Measurements from ENCODE around the gene PHLDB1.

DNA sequence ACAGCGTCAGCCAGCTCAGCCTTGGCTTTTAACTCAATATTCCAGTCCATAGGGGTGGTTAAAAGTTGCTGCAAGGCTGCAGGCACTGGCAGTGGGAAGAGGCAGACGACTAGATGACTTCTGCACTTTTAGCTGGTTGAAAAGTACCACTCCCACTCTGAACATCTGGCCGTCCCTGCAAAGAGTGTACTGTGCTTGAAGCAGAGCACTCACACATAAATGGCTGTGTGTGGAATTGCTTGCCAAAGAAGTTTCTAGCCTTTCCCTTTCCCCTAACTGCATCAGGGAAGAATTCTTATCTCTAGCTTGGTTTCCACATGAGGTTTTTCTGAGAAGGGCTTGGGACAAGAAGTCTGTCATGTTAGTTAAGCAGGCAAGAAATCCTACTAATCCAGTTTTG, 5.1 kb upstream of the PHLDB1 start:
- TF ChIP-seq, protein P1, sequence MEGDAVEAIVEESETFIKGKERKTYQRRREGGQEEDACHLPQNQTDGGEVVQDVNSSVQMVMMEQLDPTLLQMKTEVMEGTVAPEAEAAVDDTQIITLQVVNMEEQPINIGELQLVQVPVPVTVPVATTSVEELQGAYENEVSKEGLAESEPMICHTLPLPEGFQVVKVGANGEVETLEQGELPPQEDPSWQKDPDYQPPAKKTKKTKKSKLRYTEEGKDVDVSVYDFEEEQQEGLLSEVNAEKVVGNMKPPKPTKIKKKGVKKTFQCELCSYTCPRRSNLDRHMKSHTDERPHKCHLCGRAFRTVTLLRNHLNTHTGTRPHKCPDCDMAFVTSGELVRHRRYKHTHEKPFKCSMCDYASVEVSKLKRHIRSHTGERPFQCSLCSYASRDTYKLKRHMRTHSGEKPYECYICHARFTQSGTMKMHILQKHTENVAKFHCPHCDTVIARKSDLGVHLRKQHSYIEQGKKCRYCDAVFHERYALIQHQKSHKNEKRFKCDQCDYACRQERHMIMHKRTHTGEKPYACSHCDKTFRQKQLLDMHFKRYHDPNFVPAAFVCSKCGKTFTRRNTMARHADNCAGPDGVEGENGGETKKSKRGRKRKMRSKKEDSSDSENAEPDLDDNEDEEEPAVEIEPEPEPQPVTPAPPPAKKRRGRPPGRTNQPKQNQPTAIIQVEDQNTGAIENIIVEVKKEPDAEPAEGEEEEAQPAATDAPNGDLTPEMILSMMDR (IDR thresholded peaks at IDR 0.05; ENCODE audit: insufficient read depth, low read depth, low read length) = no peak
- no peak for TF ChIP-seq EZH2 (IDR thresholded peaks at IDR 0.05; ENCODE audit: insufficient read depth, low read length)

Measured in astrocyte (in vitro differentiated cells and primary cell).